ENCODE data around the gene GPRC5C. TPM values are rescaled to one million over a fixed set of nuclear protein-coding genes. Genes with fewer than 3 reads are reported as not detected.

Gene GPRC5C
- total and polyA plus RNA-seq, 2 experiments from 2014 or later, result 1.6 to 2.7 TPM

DNA sequence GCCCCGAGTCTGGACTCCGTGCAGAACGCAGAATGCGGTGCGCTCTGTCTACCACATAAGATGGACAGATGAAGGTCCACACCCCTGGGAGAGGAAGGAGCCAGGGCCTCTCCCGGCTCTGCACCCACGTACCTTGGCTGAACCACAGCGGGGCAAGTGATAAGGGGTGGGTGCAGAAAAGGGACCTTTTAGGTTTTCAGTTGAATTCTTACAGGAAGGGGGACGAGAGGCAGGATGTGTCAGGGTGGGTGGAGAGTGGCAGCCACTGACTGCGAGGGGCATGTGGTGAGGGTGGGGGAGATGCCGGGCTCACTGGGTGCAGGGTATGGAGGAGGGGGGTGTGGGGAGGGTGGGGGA, 34.9 kb downstream of the GPRC5C start:
- Histone ChIP-seq H3K9me2 (ENCODE audit: insufficient read depth) (no peaks in the 10 kb centered on the region), H3K9ac (no peak overlapping the region), H2AFZ (no peak overlapping the region), H4K20me1 (ENCODE audit: insufficient read depth) (no peaks in the 10 kb centered on the region), H3F3A (ENCODE audit: insufficient read depth) (no peaks in the 10 kb centered on the region), H3K79me2 (ENCODE audit: insufficient read depth) (no peaks in the 10 kb centered on the region), H3K9me3 (ENCODE audit: low read depth) (no peaks in the 10 kb centered on the region), H3K27ac (no peak overlapping the region), H3K4me3 (no peak overlapping the region), H3K4me2 (ENCODE audit: unreplicated experiment) (no peak overlapping the region), H3K4me1 (ENCODE audit: insufficient read depth) (no peaks in the 10 kb centered on the region), H3K36me3 (ENCODE audit: low read depth) (no peaks in the 10 kb centered on the region), H3K27me3 (replicated peaks; ENCODE audit: insufficient read depth) (peaks cover 4% of the 10 kb centered on the region)
- no peak for DNase-seq
- 18 to 19% methylated on average over 8 to 11 of the region's 11 CpGs for WGBS, 2 experiments (ENCODE audit: low coverage in 1 of 2, low lambda C conversion rate in 2 of 2, missing lambda C conversion rate in 2 of 2)
- TF ChIP-seq EZH2 (IDR thresholded peaks at IDR 0.05; ENCODE audit: insufficient read depth, poor library complexity, severe bottlenecking), result no peak
- no peak for TF ChIP-seq EZH2phosphoT487 (IDR thresholded peaks at IDR 0.05; ENCODE audit: insufficient read depth, low read depth)
- in situ Hi-C loops (cut with MboI), result no loop called here

DNA sequence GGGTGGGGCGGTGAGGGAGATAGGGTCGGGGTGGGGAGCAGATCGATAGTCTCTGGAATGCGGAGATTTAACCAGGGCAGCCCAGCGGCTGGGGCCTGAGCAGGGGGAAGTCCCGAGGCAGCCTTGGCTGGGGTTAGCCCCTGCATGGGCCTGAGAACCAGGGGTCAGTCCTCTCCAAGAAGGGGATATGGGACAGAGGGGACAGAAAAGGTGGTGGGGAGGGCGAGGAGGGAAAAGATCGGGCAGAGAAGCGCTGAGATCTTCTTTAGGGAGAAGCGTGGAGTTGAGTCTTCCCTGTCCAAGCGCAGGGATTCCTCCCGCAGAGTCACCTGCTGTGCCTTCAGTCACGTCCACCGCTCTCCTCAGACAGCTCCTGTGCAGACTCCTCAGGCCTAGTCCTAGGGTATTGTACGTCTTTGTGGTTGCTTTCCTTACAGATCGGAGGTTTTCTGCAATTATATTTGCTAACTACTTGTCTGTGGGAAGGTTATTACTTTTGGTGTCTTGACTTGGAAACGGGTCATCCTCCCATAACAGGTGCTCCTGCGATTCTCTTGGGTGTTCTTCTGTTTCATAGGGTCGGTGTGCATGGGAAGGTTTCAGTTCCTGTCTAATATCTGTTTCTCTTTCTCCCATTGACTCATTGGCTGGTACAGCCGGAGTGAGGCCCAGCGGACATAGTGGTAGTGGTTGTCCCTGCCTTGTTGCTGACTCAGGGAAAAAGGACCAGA, 35.5 kb downstream of the GPRC5C start:
- TF ChIP-seq EZH2 (IDR thresholded peaks at IDR 0.05; ENCODE audit: insufficient read depth, poor library complexity, severe bottlenecking) (no peak), EZH2phosphoT487 (IDR thresholded peaks at IDR 0.05; ENCODE audit: insufficient read depth, low read depth) (no peak)
- H3K36me3 ChIP-seq (ENCODE audit: low read depth), result no peaks in the 10 kb centered on the region
- H3K79me2 ChIP-seq (ENCODE audit: insufficient read depth), result no peaks in the 10 kb centered on the region
- H3K4me1 ChIP-seq (ENCODE audit: insufficient read depth), result no peaks in the 10 kb centered on the region
- no peak overlapping the region for H3K9ac ChIP-seq
- DNase-seq, result no peak
- H3K9me2 ChIP-seq (ENCODE audit: insufficient read depth), result no peaks in the 10 kb centered on the region
- no peaks in the 10 kb centered on the region for H3F3A ChIP-seq (ENCODE audit: insufficient read depth)
- no peak overlapping the region for H3K4me3 ChIP-seq
- 45 to 51% methylated on average over 14 to 21 of the region's 21 CpGs for WGBS, 2 experiments (ENCODE audit: low coverage in 1 of 2, low lambda C conversion rate in 2 of 2, missing lambda C conversion rate in 2 of 2)
- no peaks in the 10 kb centered on the region for H3K9me3 ChIP-seq (ENCODE audit: low read depth)
- H4K20me1 ChIP-seq (ENCODE audit: insufficient read depth), result no peaks in the 10 kb centered on the region
- no peak overlapping the region for H3K27ac ChIP-seq
- H3K4me2 ChIP-seq (ENCODE audit: unreplicated experiment), result no peak overlapping the region
- in situ Hi-C loops (cut with MboI), result no loop called here
- H3K27me3 ChIP-seq (replicated peaks; ENCODE audit: insufficient read depth), result peaks cover 4% of the 10 kb centered on the region
- no peak overlapping the region for H2AFZ ChIP-seq

DNA sequence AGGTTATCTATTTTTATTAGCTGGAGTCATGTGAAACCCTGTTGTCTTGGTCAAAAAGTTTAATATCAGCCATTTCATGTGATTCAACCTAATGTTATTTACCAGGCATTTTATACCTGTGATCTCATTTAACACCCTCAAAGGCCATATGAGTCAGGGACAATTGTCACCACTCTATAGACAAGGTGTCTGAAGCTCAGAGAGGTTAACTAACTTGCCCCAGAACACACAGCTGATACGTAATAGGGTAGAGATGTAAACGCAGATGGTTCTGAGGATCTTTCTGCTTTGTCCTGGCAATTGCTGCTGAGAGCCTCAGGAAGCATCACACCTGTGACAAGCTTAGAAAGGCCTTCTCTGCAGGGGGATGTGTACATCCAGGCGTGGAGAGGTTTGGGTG, 39.5 kb downstream of the GPRC5C start:
- H4K20me1 ChIP-seq (ENCODE audit: insufficient read depth), result no peaks in the 10 kb centered on the region
- no peak overlapping the region for H3K4me2 ChIP-seq (ENCODE audit: unreplicated experiment)
- no peaks in the 10 kb centered on the region for H3K36me3 ChIP-seq (ENCODE audit: low read depth)
- no peak overlapping the region for H3K27ac ChIP-seq
- no peaks in the 10 kb centered on the region for H3K4me1 ChIP-seq (ENCODE audit: insufficient read depth)
- H3K9ac ChIP-seq, result no peak overlapping the region
- H3F3A ChIP-seq (ENCODE audit: insufficient read depth), result no peaks in the 10 kb centered on the region
- no peaks in the 10 kb centered on the region for H3K79me2 ChIP-seq (ENCODE audit: insufficient read depth)
- H3K9me3 ChIP-seq (ENCODE audit: low read depth), result no peaks in the 10 kb centered on the region
- no peak overlapping the region for H2AFZ ChIP-seq
- H3K4me3 ChIP-seq, result no peak overlapping the region
- no peak for TF ChIP-seq EZH2 (IDR thresholded peaks at IDR 0.05; ENCODE audit: insufficient read depth, poor library complexity, severe bottlenecking)
- in situ Hi-C loops (cut with MboI), result no loop called here
- 54% methylated on average over 3 of the region's 3 CpGs for WGBS, 2 experiments (ENCODE audit: low coverage in 1 of 2, low lambda C conversion rate in 2 of 2, missing lambda C conversion rate in 2 of 2)
- peaks cover 4% of the 10 kb centered on the region; the same call in 1 of the 2 replicates for H3K27me3 ChIP-seq (replicated peaks; ENCODE audit: insufficient read depth)
- H3K9me2 ChIP-seq (ENCODE audit: insufficient read depth), result no peaks in the 10 kb centered on the region
- no peak for DNase-seq

DNA sequence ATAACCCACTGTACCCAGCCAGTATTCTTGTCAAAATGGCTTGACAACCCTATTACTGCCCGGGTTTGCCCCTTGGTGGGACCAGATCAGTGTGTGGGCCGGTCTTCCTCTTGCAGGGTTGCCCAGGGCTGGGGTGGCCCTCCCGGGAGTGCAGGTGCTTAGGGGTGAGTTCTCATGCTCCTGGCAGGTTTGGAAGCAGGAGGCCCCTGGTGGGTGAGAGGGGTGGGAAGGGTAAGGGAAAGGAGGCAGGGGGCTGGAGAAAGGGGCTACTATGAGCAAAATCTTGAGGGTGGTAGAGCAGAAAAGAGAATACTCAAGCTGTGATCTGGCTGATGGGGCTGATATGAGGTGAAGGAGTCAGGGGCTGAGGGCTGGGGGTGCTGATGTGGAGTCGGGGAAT, 41.0 kb downstream of the GPRC5C start:
- Histone ChIP-seq H3K27me3 (replicated peaks; ENCODE audit: insufficient read depth) (no peaks in the 10 kb centered on the region), H3K79me2 (ENCODE audit: insufficient read depth) (no peaks in the 10 kb centered on the region), H2AFZ (no peak overlapping the region), H3K4me2 (ENCODE audit: unreplicated experiment) (no peak overlapping the region), H3F3A (ENCODE audit: insufficient read depth) (no peaks in the 10 kb centered on the region), H3K9ac (no peak overlapping the region), H3K36me3 (ENCODE audit: low read depth) (no peaks in the 10 kb centered on the region), H3K27ac (no peak overlapping the region), H4K20me1 (ENCODE audit: insufficient read depth) (no peaks in the 10 kb centered on the region), H3K4me1 (ENCODE audit: insufficient read depth) (no peaks in the 10 kb centered on the region), H3K9me3 (ENCODE audit: low read depth) (no peaks in the 10 kb centered on the region), H3K4me3 (no peak overlapping the region), H3K9me2 (ENCODE audit: insufficient read depth) (no peaks in the 10 kb centered on the region)
- WGBS, 2 experiments (ENCODE audit: low coverage in 1 of 2, low lambda C conversion rate in 2 of 2, missing lambda C conversion rate in 2 of 2), result 52 to 57% methylated on average over 4 of the region's 4 CpGs
- TF ChIP-seq EZH2phosphoT487 (IDR thresholded peaks at IDR 0.05; ENCODE audit: insufficient read depth, low read depth) (no peak), EZH2 (IDR thresholded peaks at IDR 0.05; ENCODE audit: insufficient read depth, poor library complexity, severe bottlenecking) (no peak)
- no peak for DNase-seq
- in situ Hi-C loops (cut with MboI), result no loop called here

All from GM23248 (cell line).